Sigmoid colon (tissue), 7 donors: ENCODE measurements around the gene EHMT1. TPM values are rescaled to one million over a fixed set of nuclear protein-coding genes. Genes with fewer than 3 reads are reported as not detected.

Source experiments
- DNase-seq: peaks from one replicate; pipeline ENCODE4 v3.0.0-alpha.2; 2019
- H3K27ac ChIP-seq, 4 donors: fragments of 200-600 bp; sonication (generic); one replicate each; pipeline ENCODE4 v1.5.1; 2016 to 2019; ENCODE audit warnings: mild to moderate bottlenecking in 1 of 4
- H3K27me3 ChIP-seq, 3 donors: fragments of 200-600 bp; sonication (generic); one replicate each; pipeline ENCODE4 v1.5.1; 2019; ENCODE audit warnings: mild to moderate bottlenecking in 1 of 3
- H3K36me3 ChIP-seq, 4 donors: fragments of 200-600 bp; sonication (generic); one replicate each; pipeline ENCODE4 v1.5.1; 2016 to 2019
- H3K4me1 ChIP-seq, 4 donors: fragments of 200-600 bp; sonication (generic); one replicate each; pipeline ENCODE4 v1.5.1; 2017 to 2019
- H3K4me3 ChIP-seq, 4 donors: fragments of 200-600 bp; sonication (generic); one replicate each; pipeline ENCODE4 v1.5.1; 2017 to 2019; ENCODE audit warnings: mild to moderate bottlenecking in 2 of 4, moderate library complexity in 1 of 4
- H3K9me3 ChIP-seq, 4 donors: fragments of 200-600 bp in 3 of 4; sonication (generic) in 3 of 4; one replicate each; pipeline versions ENCODE4 v1.5.1 to v1.6.1; 2013 to 2019
- EP300 ChIP-seq, 4 donors: sonication (generic); formaldehyde crosslinking; IDR thresholded peaks; one replicate each; pipeline ENCODE4 v1.6.1; 2017; ENCODE audit warnings: antibody characterized with exemption in 4 of 4
- POLR2A ChIP-seq, 2 donors: fragments of 450-650 bp; IDR thresholded peaks; one replicate each; pipeline ENCODE4 v1.6.1; 2016; ENCODE audit warnings: antibody characterized with exemption in 2 of 2, mild to moderate bottlenecking in 2 of 2, moderate library complexity in 2 of 2
- POLR2AphosphoS5 ChIP-seq, 4 donors: sonication (generic); formaldehyde crosslinking; IDR thresholded peaks; one replicate each; pipeline ENCODE4 v1.6.1; 2017; ENCODE audit warnings: antibody characterized with exemption in 4 of 4
- WGBS, 2 donors: extraction: QIAGEN DNeasy Blood & Tissue Kit; methylation state at CpG; one replicate each; pipeline ENCODE4 v1.1.7; 2013; 5-methylcytosine and 5-hydroxymethylcytosine counted together
- intact Hi-C: fragments of 100-400 bp; cut with DNase I; formaldehyde crosslinking; loops from one replicate; pipeline ENCODE4 v1.15.1; 2023
- polyA plus RNA-seq, 3 donors: library from polyadenylated mRNA; stranded (reverse); fragments of 200-250 nt; gene quantifications; one replicate each; pipeline ENCODE4 v1.2.3, GENCODE V29; 2013
- total RNA-seq, 4 donors: library from RNA; depleted of rRNA; stranded (reverse); fragments of >200 nt; gene quantifications; one replicate each; pipeline ENCODE4 v1.1.0, GENCODE V29; 2016
- TF ChIP-seq, protein P1 (sequence below), 4 experiments: fragments of 450-650 bp in 3 of 4; fragments of 200-600 bp in 1 of 4; IDR thresholded peaks; one replicate each; pipeline ENCODE4 v1.5.1; 2016 to 2019; ENCODE audit warnings: antibody characterized with exemption in 4 of 4, mild to moderate bottlenecking in 3 of 4, moderate library complexity in 2 of 4
- donor health status: healthy with polysubstance abuse.
- donor health status: Bipolar disorder and iron deficiency.
- donor health status: healthy.

Gene EHMT1
- total and polyA plus RNA-seq, 7 donors = 19.2 to 91.4 (median 60.4) TPM

GRCh38 chr9:137674307-137674975 is 55.6 kb downstream of the EHMT1 start:
- H3K4me3 ChIP-seq = no peak overlapping the region
- 81 to 90% methylated on average over 15 of the region's 15 CpGs for WGBS, 2 donors
- peaks cover 0 to 37% (median 33%) of the 10 kb centered on the region in 4 donors for H3K4me1 ChIP-seq

DNA sequence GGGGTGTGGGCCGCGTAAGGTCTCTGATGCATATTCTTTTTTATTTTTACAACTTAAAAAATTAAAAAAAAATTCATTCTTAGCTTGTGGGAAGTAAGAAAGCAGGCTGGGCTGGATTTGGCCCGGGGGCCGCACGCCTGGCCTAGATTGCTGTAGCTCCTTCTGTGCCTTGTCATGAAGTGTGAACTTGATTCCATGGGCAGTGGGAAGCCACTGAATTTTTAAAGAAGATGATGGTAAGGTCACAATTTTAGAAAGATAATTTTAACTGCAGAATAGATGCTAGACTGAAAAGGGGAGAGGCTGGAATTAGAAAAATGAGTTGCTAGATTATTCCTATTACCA is 56.1 kb downstream of the EHMT1 start:
- intact Hi-C loops = loop anchor here (5.0 kb wide), 1 partner anchor 67 kb away; no protein-coding TSS in a partner anchor
- TF ChIP-seq, protein P1, sequence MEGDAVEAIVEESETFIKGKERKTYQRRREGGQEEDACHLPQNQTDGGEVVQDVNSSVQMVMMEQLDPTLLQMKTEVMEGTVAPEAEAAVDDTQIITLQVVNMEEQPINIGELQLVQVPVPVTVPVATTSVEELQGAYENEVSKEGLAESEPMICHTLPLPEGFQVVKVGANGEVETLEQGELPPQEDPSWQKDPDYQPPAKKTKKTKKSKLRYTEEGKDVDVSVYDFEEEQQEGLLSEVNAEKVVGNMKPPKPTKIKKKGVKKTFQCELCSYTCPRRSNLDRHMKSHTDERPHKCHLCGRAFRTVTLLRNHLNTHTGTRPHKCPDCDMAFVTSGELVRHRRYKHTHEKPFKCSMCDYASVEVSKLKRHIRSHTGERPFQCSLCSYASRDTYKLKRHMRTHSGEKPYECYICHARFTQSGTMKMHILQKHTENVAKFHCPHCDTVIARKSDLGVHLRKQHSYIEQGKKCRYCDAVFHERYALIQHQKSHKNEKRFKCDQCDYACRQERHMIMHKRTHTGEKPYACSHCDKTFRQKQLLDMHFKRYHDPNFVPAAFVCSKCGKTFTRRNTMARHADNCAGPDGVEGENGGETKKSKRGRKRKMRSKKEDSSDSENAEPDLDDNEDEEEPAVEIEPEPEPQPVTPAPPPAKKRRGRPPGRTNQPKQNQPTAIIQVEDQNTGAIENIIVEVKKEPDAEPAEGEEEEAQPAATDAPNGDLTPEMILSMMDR (IDR thresholded peaks at IDR 0.05) = no peak
- TF ChIP-seq EP300 (IDR thresholded peaks at IDR 0.05) (no peak), POLR2AphosphoS5 (IDR thresholded peaks at IDR 0.05) (no peak), POLR2A (IDR thresholded peaks at IDR 0.05) (no peak)
- no peak overlapping the region for H3K4me3 ChIP-seq
- 90 to 98% methylated on average over 5 of the region's 5 CpGs for WGBS, 2 donors
- no peaks in the 10 kb centered on the region for H3K27me3 ChIP-seq
- no peaks in the 10 kb centered on the region for H3K9me3 ChIP-seq
- peak overlapping the region in 3 of 4 donors; percentile 57 to 70 (median 66) for H3K27ac ChIP-seq
- H3K4me1 ChIP-seq = peaks cover 0 to 42% (median 34%) of the 10 kb centered on the region in 4 donors
- no peak for DNase-seq
- no peaks in the 10 kb centered on the region for H3K36me3 ChIP-seq

More at GRCh38 chr9:137674307-137674975, 55.6 kb downstream of the EHMT1 start:
- H3K27me3 ChIP-seq = no peaks in the 10 kb centered on the region
- intact Hi-C loops = loop anchor here (5.0 kb wide), 1 partner anchor 68 kb away; no protein-coding TSS in a partner anchor
- no peak for TF ChIP-seq EP300 (IDR thresholded peaks at IDR 0.05)
- TF ChIP-seq, protein P1 (IDR thresholded peaks at IDR 0.05) = no peak
- no peak for TF ChIP-seq POLR2A (IDR thresholded peaks at IDR 0.05)
- no peak for TF ChIP-seq POLR2AphosphoS5 (IDR thresholded peaks at IDR 0.05)
- no peaks in the 10 kb centered on the region for H3K36me3 ChIP-seq
- no peak for DNase-seq
- H3K9me3 ChIP-seq = no peaks in the 10 kb centered on the region
- H3K27ac ChIP-seq = peak overlapping the region in 3 of 4 donors; percentile 57 to 70 (median 66)

- Histone ChIP-seq H3K27ac (no peak overlapping the region), H3K4me1 (peaks cover 0 to 46% (median 38%) of the 10 kb centered on the region in 4 donors), H3K9me3 (no peaks in the 10 kb centered on the region), H3K4me3 (no peak overlapping the region), H3K36me3 (no peaks in the 10 kb centered on the region), H3K27me3 (no peaks in the 10 kb centered on the region)
- intact Hi-C loops = no loop called here
- 93 to 96% methylated on average over 12 of the region's 12 CpGs for WGBS, 2 donors
- DNase-seq = peak; percentile 3
- TF ChIP-seq, protein P1 (IDR thresholded peaks at IDR 0.05) = no peak
- TF ChIP-seq POLR2AphosphoS5 (IDR thresholded peaks at IDR 0.05) (no peak), EP300 (IDR thresholded peaks at IDR 0.05) (no peak), POLR2A (IDR thresholded peaks at IDR 0.05) (no peak)
Measured at GRCh38 chr9:137676998-137677397, 58.2 kb downstream of the EHMT1 start.

DNA sequence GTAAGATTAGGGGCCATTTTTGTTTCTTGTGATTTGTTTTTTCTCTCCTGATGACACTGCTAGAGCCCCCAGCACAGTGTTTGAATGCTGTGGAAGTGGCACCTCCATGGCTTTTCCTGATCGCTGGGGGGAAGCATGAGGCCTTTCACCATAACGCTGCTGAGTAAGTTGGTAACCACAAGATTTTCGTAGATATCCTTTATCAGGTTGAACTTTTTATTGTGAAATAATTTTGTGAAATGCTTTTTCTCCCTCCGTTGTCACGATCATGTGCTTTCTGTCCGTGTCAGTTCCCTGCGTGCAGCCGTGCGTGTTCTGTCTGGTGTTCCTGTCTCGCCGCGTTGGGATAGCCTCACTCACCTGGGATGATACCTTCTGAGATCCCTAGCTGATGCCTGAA is 59.4 kb downstream of the EHMT1 start:
- no peaks in the 10 kb centered on the region for H3K27me3 ChIP-seq
- H3K9me3 ChIP-seq = no peaks in the 10 kb centered on the region
- intact Hi-C loops = no loop called here
- no peak overlapping the region for H3K4me3 ChIP-seq
- 87 to 92% methylated on average over 12 of the region's 12 CpGs for WGBS, 2 donors
- DNase-seq = no peak
- H3K27ac ChIP-seq = no peak overlapping the region
- TF ChIP-seq, protein P1 (IDR thresholded peaks at IDR 0.05) = no peak
- no peak for TF ChIP-seq EP300 (IDR thresholded peaks at IDR 0.05)
- no peak for TF ChIP-seq POLR2AphosphoS5 (IDR thresholded peaks at IDR 0.05)
- H3K4me1 ChIP-seq = peaks cover 0 to 51% (median 35%) of the 10 kb centered on the region in 4 donors
- H3K36me3 ChIP-seq = no peaks in the 10 kb centered on the region
